HG03139 (cell line): ENCODE results near the gene FAM118A.
"Not testable (repeated sequence)": the region's sequence is repeated elsewhere in the genome, so short reads cannot be mapped to it uniquely, and the experiment has no call there.

ENCODE experiments used
- ATAC-seq: cut with Tn5 transposase; IDR thresholded peaks from one replicate; pipeline ENCODE4 v1.9.1; 2021; ENCODE audit not compliant: unreplicated experiment

FAM118A gene

GRCh38 chr22:45329530-45329936 is 19.8 kb downstream of the FAM118A start:
- no peak for ATAC-seq

- no peak for ATAC-seq
Measured at GRCh38 chr22:45330548-45330947, 20.8 kb downstream of the FAM118A start.

GRCh38 chr22:45331486-45331885 is 21.8 kb downstream of the FAM118A start:
- no peak for ATAC-seq

- ATAC-seq, result no peak
Measured at GRCh38 chr22:45332001-45332400, 22.3 kb downstream of the FAM118A start.

GRCh38 chr22:45334068-45334467 is 24.3 kb downstream of the FAM118A start:
- ATAC-seq, result no peak

- no peak for ATAC-seq
Measured at GRCh38 chr22:45334528-45334927, 24.8 kb downstream of the FAM118A start.

- no peak for ATAC-seq
Measured at GRCh38 chr22:45335021-45335818, 25.5 kb downstream of the FAM118A start.

- ATAC-seq, result no peak
Measured at GRCh38 chr22:45335854-45336522, 26.3 kb downstream of the FAM118A start.

GRCh38 chr22:45336971-45337431 is 27.3 kb downstream of the FAM118A start:
- ATAC-seq, result no peak

- no peak for ATAC-seq
Measured at GRCh38 chr22:45337536-45337935, 27.8 kb downstream of the FAM118A start.

- no peak for ATAC-seq
Measured at GRCh38 chr22:45338795-45339194, 29.1 kb downstream of the FAM118A start.

GRCh38 chr22:45340323-45340722 is 30.6 kb downstream of the FAM118A start:
- no peak for ATAC-seq

GRCh38 chr22:45341498-45341897 is 31.8 kb downstream of the FAM118A start:
- no peak for ATAC-seq

GRCh38 chr22:45343143-45343542 is 33.4 kb downstream of the FAM118A start:
- no peak for ATAC-seq

GRCh38 chr22:45344334-45344733 is 34.6 kb downstream of the FAM118A start:
- no peak for ATAC-seq

GRCh38 chr22:45349916-45350315 is 40.2 kb downstream of the FAM118A start:
- no peak for ATAC-seq

- ATAC-seq, result no peak
Measured at GRCh38 chr22:45351956-45352355, 42.2 kb downstream of the FAM118A start.

GRCh38 chr22:45352757-45353156 is 43.0 kb downstream of the FAM118A start:
- not testable (repeated sequence) for ATAC-seq

GRCh38 chr22:45353786-45354185 is 44.1 kb downstream of the FAM118A start:
- ATAC-seq, result no peak

GRCh38 chr22:45357490-45357889 is 47.8 kb downstream of the FAM118A start:
- ATAC-seq, result no peak

GRCh38 chr22:45358127-45358526 is 48.4 kb downstream of the FAM118A start:
- ATAC-seq, result no peak

GRCh38 chr22:45359627-45360026 is 49.9 kb downstream of the FAM118A start:
- no peak for ATAC-seq
